GM12873 (cell line): ENCODE results near the gene MED20.

Experiments used
- CTCF ChIP-seq: IDR thresholded peaks from 2 replicates; pipeline ENCODE4 v1.5.1; 2012; ENCODE audit warnings: low read depth, mild to moderate bottlenecking, moderate library complexity, low read length, control low read depth; ENCODE audit not compliant: insufficient read depth; ENCODE audit errors: missing control alignments

The MED20 gene

GRCh38 chr6:41858703-41859102 is 62.2 kb downstream of the MED20 start:
- no peak for TF ChIP-seq CTCF
